Mucosa of rectum (tissue), 2 donors: Measurements from ENCODE around the gene ASB8.

Experiments used
- H3K27ac ChIP-seq, 2 donors: one replicate each; pipeline ENCODE4 v1.7.0; 2013; ENCODE audit warnings: inconsistent platforms in 2 of 2, low read depth in 2 of 2, low read length in 2 of 2
- H3K27me3 ChIP-seq, 2 donors: one replicate each; pipeline ENCODE4 v1.7.0; 2013; ENCODE audit warnings: low read length in 2 of 2; ENCODE audit not compliant: control insufficient read depth in 2 of 2, insufficient read depth in 2 of 2
- H3K36me3 ChIP-seq, 2 donors: one replicate each; pipeline ENCODE4 v1.7.0; 2013; ENCODE audit warnings: low read length in 2 of 2; ENCODE audit not compliant: control insufficient read depth in 2 of 2, insufficient read depth in 2 of 2
- H3K4me1 ChIP-seq, 2 donors: one replicate each; pipeline ENCODE4 v1.7.0; 2013; ENCODE audit warnings: low read length in 2 of 2, mild to moderate bottlenecking in 1 of 2; ENCODE audit not compliant: control insufficient read depth in 2 of 2, insufficient read depth in 2 of 2
- H3K4me3 ChIP-seq, 2 donors: one replicate each; pipeline ENCODE4 v1.7.0; 2013; ENCODE audit warnings: low read length in 2 of 2
- H3K9ac ChIP-seq, 2 donors: one replicate each; pipeline ENCODE4 v1.7.0; 2013; ENCODE audit warnings: low read length in 2 of 2, low read depth in 1 of 2, mild to moderate bottlenecking in 1 of 2
- H3K9me3 ChIP-seq, 2 donors: one replicate each; pipeline ENCODE4 v1.7.0; 2013; ENCODE audit warnings: low read length in 2 of 2; ENCODE audit not compliant: control insufficient read depth in 2 of 2
- donor health status: healthy.
- donor health status: Normal muscosa, but diverticular disease.

Gene ASB8

GRCh38 chr12:48157018-48157888 is at the start of gene ASB8:
Gene ASB8, minus strand, starts transcription at chr12:48157515. Its CDS starts 4,019 bp downstream, at chr12:48153496.
- Histone ChIP-seq H3K27me3 (no peaks in the 10 kb centered on the region), H3K27ac (peak within 1 kb of the TSS; percentile 83 to 94), H3K4me1 (peaks cover 5 to 10% of the 10 kb centered on the region in 2 donors), H3K36me3 (peaks cover 5 to 12% of the 10 kb centered on the region in 2 donors), H3K4me3 (peak within 1 kb of the TSS; percentile 94), H3K9me3 (no peaks in the 10 kb centered on the region), H3K9ac (peak within 1 kb of the TSS; percentile 93 to 97)

- H3K4me1 ChIP-seq, result peaks cover 5 to 10% of the 10 kb centered on the region in 2 donors
- no peaks in the 10 kb centered on the region for H3K27me3 ChIP-seq
- H3K27ac ChIP-seq, result no peak within 1 kb of the TSS
- H3K9ac ChIP-seq, result no peak within 1 kb of the TSS
- H3K4me3 ChIP-seq, result no peak within 1 kb of the TSS
- H3K9me3 ChIP-seq, result peaks cover 3 to 5% of the 10 kb centered on the region in 2 donors
- no peaks in the 10 kb centered on the region for H3K36me3 ChIP-seq
Measured at GRCh38 chr12:48203192-48203591, 45.9 kb upstream of the ASB8 start, which contains the start of gene OR10AD1. Gene OR10AD1, minus strand, starts transcription at chr12:48203292. Its CDS starts 0 bp downstream, at chr12:48203292.

GRCh38 chr12:48202766-48203165 is 45.5 kb upstream of the ASB8 start:
- Histone ChIP-seq H3K27ac (no peak overlapping the region), H3K36me3 (no peaks in the 10 kb centered on the region), H3K9ac (no peak overlapping the region), H3K4me3 (no peak overlapping the region), H3K9me3 (peaks cover 3 to 5% of the 10 kb centered on the region in 2 donors), H3K27me3 (no peaks in the 10 kb centered on the region), H3K4me1 (peaks cover 5 to 10% of the 10 kb centered on the region in 2 donors)

- Histone ChIP-seq H3K4me3 (no peak overlapping the region), H3K27me3 (no peaks in the 10 kb centered on the region), H3K9me3 (peaks cover 3% of the 10 kb centered on the region in 2 donors), H3K9ac (no peak overlapping the region), H3K4me1 (peaks cover 9 to 14% of the 10 kb centered on the region in 2 donors), H3K27ac (no peak overlapping the region), H3K36me3 (no peaks in the 10 kb centered on the region)
Measured at GRCh38 chr12:48201516-48201915, 44.2 kb upstream of the ASB8 start.

- Histone ChIP-seq H3K9ac (no peak overlapping the region), H3K36me3 (no peaks in the 10 kb centered on the region), H3K27ac (no peak overlapping the region), H3K9me3 (peaks cover 0 to 3% of the 10 kb centered on the region in 2 donors), H3K4me1 (peaks cover 9 to 14% of the 10 kb centered on the region in 2 donors), H3K27me3 (no peaks in the 10 kb centered on the region), H3K4me3 (no peak overlapping the region)
Measured at GRCh38 chr12:48201091-48201490, 43.8 kb upstream of the ASB8 start.

GRCh38 chr12:48199774-48200221 is 42.5 kb upstream of the ASB8 start:
- H3K4me1 ChIP-seq, result peaks cover 9 to 14% of the 10 kb centered on the region in 2 donors
- H3K9ac ChIP-seq, result no peak overlapping the region
- H3K27ac ChIP-seq, result peak overlapping the region; percentile 20 to 26
- H3K4me3 ChIP-seq, result peak overlapping the region in 1 of 2 donors; percentile 78
- no peaks in the 10 kb centered on the region for H3K36me3 ChIP-seq
- no peaks in the 10 kb centered on the region for H3K9me3 ChIP-seq
- H3K27me3 ChIP-seq, result no peaks in the 10 kb centered on the region

GRCh38 chr12:48198985-48199384 is 41.7 kb upstream of the ASB8 start:
- Histone ChIP-seq H3K36me3 (no peaks in the 10 kb centered on the region), H3K4me3 (peak overlapping the region; percentile 78 to 99), H3K4me1 (peaks cover 9 to 14% of the 10 kb centered on the region in 2 donors), H3K27me3 (peaks cover 0 to 3% of the 10 kb centered on the region in 2 donors), H3K27ac (peak overlapping the region; percentile 86 to 97), H3K9me3 (no peaks in the 10 kb centered on the region), H3K9ac (peak overlapping the region; percentile 83 to 94)

GRCh38 chr12:48198672-48198971 is 41.3 kb upstream of the ASB8 start:
- H3K9me3 ChIP-seq, result no peaks in the 10 kb centered on the region
- peak overlapping the region; percentile 78 to 99 for H3K4me3 ChIP-seq
- H3K4me1 ChIP-seq, result peaks cover 9 to 14% of the 10 kb centered on the region in 2 donors
- peaks cover 0 to 3% of the 10 kb centered on the region in 2 donors for H3K27me3 ChIP-seq
- no peaks in the 10 kb centered on the region for H3K36me3 ChIP-seq
- peak overlapping the region; percentile 83 to 94 for H3K9ac ChIP-seq
- H3K27ac ChIP-seq, result peak overlapping the region; percentile 86 to 97

GRCh38 chr12:48197971-48198671 is 40.8 kb upstream of the ASB8 start:
- H3K27ac ChIP-seq, result peak overlapping the region; percentile 86 to 97
- H3K36me3 ChIP-seq, result no peaks in the 10 kb centered on the region
- peak overlapping the region; percentile 83 to 94 for H3K9ac ChIP-seq
- H3K4me3 ChIP-seq, result peak overlapping the region; percentile 78 to 99
- peaks cover 9 to 14% of the 10 kb centered on the region in 2 donors for H3K4me1 ChIP-seq
- no peaks in the 10 kb centered on the region for H3K9me3 ChIP-seq
- peaks cover 0 to 3% of the 10 kb centered on the region in 2 donors for H3K27me3 ChIP-seq

- Histone ChIP-seq H3K4me3 (peak overlapping the region; percentile 78 to 99), H3K27ac (peak overlapping the region; percentile 86 to 97), H3K9ac (peak overlapping the region; percentile 59 to 87), H3K36me3 (no peaks in the 10 kb centered on the region), H3K9me3 (no peaks in the 10 kb centered on the region), H3K4me1 (peaks cover 9 to 14% of the 10 kb centered on the region in 2 donors), H3K27me3 (peaks cover 0 to 3% of the 10 kb centered on the region in 2 donors)
Measured at GRCh38 chr12:48197549-48197970, 40.2 kb upstream of the ASB8 start.
